Hepatocyte (in vitro differentiated cells): ENCODE results near the gene LARP4B. TPM values are rescaled to one million over a fixed set of nuclear protein-coding genes. Genes with fewer than 3 reads are reported as not detected.

Source experiments
- DNase-seq: peaks from one replicate; pipeline ENCODE4 v3.0.0-alpha.2; 2016; ENCODE audit warnings: low spot score
- H2AFZ ChIP-seq: fragments of 200-600 bp; sonication (generic); 2 replicates; pipeline ENCODE4 v1.6.0; 2016; ENCODE audit warnings: antibody characterized with exemption, mild to moderate bottlenecking
- H3K27ac ChIP-seq: fragments of 200-600 bp; sonication (generic); 2 replicates; pipeline ENCODE4 v1.5.1; 2016; ENCODE audit warnings: mild to moderate bottlenecking
- H3K27me3 ChIP-seq: fragments of 200-600 bp; sonication (generic); 2 replicates; pipeline ENCODE4 v1.6.1; 2016
- H3K36me3 ChIP-seq: fragments of 200-600 bp; sonication (generic); replicated peaks from 2 replicates; pipeline ENCODE4 v1.5.1; 2016; ENCODE audit warnings: low read depth; ENCODE audit not compliant: insufficient read depth
- H3K4me1 ChIP-seq: fragments of 200-600 bp; sonication (generic); 2 replicates; pipeline ENCODE4 v1.5.1; 2016; ENCODE audit warnings: mild to moderate bottlenecking, moderate library complexity; ENCODE audit not compliant: insufficient read depth
- H3K4me2 ChIP-seq: fragments of 200-600 bp; sonication (generic); 2 replicates; pipeline ENCODE4 v1.6.0; 2016
- H3K4me3 ChIP-seq: fragments of 200-600 bp; sonication (generic); 2 replicates; pipeline ENCODE4 v1.5.1; 2016; ENCODE audit warnings: mild to moderate bottlenecking
- H3K79me2 ChIP-seq: fragments of 200-600 bp; sonication (generic); 2 replicates; pipeline ENCODE4 v1.6.0; 2017; ENCODE audit warnings: mild to moderate bottlenecking
- H3K9me2 ChIP-seq: fragments of 200-600 bp; sonication (generic); replicated peaks from 2 replicates; pipeline ENCODE4 v1.6.0; 2017; ENCODE audit warnings: mild to moderate bottlenecking; ENCODE audit not compliant: insufficient read depth
- H3K9me3 ChIP-seq: fragments of 200-600 bp; sonication (generic); 2 replicates; pipeline ENCODE4 v1.5.1; 2016; ENCODE audit warnings: low read depth, mild to moderate bottlenecking
- H4K20me1 ChIP-seq: fragments of 200-600 bp; sonication (generic); 2 replicates; pipeline ENCODE4 v1.6.0; 2016; ENCODE audit warnings: mild to moderate bottlenecking; ENCODE audit not compliant: insufficient read depth, poor library complexity, severe bottlenecking
- EZH2 ChIP-seq: fragments of 200-600 bp; sonication (generic); IDR thresholded peaks from 2 replicates; pipeline ENCODE4 v1.6.1; 2016; ENCODE audit warnings: antibody characterized with exemption, mild to moderate bottlenecking, borderline replicate concordance
- EZH2phosphoT487 ChIP-seq: fragments of 200-600 bp; sonication (generic); IDR thresholded peaks from one replicate; pipeline ENCODE4 v1.6.1; 2018; ENCODE audit warnings: antibody characterized with exemption, mild to moderate bottlenecking, low read depth, moderate library complexity; ENCODE audit not compliant: unreplicated experiment, severe bottlenecking
- WGBS: methylation state at CpG from one replicate; pipeline ENCODE4 v1.1.6; 2016; ENCODE audit warnings: low lambda C conversion rate; ENCODE audit errors: missing lambda C conversion rate; 5-methylcytosine and 5-hydroxymethylcytosine counted together
- polyA plus RNA-seq: library from polyadenylated mRNA; unstranded; fragments of >200 nt; fragmentation: Nextera tagmentation; extraction: Ambion mirVana; gene quantifications from 2 replicates; pipeline ENCODE4 v1.2.1, GENCODE V29; 2016
- total RNA-seq: library from RNA; depleted of rRNA; stranded (reverse); fragments of >200 nt; gene quantifications from 2 replicates; pipeline ENCODE4 v1.2.3, GENCODE V29; 2014
- TF ChIP-seq, protein P1 (sequence below): fragments of 200-600 bp; sonication (generic); IDR thresholded peaks from 2 replicates; pipeline ENCODE4 v1.5.1; 2016; ENCODE audit warnings: antibody characterized with exemption, mild to moderate bottlenecking; ENCODE audit not compliant: poor library complexity

LARP4B gene
- total and polyA plus RNA-seq, 2 experiments from 2014 or later, result 28.4 to 43.4 TPM

DNA sequence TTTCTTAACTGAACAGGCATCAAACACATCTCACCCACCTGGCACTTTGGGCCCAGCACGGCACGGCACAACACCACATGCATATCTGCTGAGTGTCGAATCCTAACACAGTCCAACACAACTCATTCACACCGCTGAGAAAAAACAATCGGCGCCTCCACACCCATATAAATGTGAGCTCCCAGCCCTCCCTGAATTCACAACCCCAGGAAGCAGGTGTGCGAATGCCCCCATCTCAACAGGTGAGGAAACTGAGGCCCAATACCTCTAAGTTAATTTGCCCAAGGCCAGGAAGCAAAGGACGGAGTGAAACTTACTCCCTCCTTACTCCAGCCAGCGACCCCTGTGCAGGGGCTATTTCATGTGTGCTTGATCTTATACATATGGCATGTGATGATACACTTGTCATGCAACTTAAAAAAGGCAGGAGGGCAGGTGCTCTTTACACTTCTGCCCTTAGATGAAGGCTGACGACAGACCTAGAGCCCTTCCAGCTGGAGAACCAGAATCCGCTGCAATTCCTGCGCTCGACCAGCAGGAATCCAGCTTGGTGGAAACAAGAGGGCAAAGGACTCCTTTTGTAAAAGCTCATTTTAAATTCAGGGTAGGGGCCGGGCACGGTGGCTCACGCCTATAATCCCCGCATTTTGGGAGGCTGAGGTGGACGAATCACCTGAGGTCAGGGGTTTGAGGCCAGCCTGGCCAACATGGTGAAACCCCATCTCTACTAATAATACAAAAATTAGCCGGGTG is 116.0 kb downstream of the LARP4B start:
- TF ChIP-seq EZH2phosphoT487 (no peak), EZH2 (no peak)
- TF ChIP-seq, protein P1, sequence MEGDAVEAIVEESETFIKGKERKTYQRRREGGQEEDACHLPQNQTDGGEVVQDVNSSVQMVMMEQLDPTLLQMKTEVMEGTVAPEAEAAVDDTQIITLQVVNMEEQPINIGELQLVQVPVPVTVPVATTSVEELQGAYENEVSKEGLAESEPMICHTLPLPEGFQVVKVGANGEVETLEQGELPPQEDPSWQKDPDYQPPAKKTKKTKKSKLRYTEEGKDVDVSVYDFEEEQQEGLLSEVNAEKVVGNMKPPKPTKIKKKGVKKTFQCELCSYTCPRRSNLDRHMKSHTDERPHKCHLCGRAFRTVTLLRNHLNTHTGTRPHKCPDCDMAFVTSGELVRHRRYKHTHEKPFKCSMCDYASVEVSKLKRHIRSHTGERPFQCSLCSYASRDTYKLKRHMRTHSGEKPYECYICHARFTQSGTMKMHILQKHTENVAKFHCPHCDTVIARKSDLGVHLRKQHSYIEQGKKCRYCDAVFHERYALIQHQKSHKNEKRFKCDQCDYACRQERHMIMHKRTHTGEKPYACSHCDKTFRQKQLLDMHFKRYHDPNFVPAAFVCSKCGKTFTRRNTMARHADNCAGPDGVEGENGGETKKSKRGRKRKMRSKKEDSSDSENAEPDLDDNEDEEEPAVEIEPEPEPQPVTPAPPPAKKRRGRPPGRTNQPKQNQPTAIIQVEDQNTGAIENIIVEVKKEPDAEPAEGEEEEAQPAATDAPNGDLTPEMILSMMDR, result peak; percentile 3
- no peaks in the 10 kb centered on the region for H3K9me3 ChIP-seq
- H3K4me3 ChIP-seq, result no peak overlapping the region
- WGBS, result 98% methylated on average over 19 of the region's 19 CpGs
- no peaks in the 10 kb centered on the region for H3K27me3 ChIP-seq
- H3K4me2 ChIP-seq, result no peak overlapping the region
- no peaks in the 10 kb centered on the region for H3K36me3 ChIP-seq
- H3K79me2 ChIP-seq, result no peaks in the 10 kb centered on the region
- H3K9me2 ChIP-seq, result no peaks in the 10 kb centered on the region
- no peaks in the 10 kb centered on the region for H3K4me1 ChIP-seq
- DNase-seq, result no peak
- H2AFZ ChIP-seq, result no peak overlapping the region
- no peak overlapping the region for H3K27ac ChIP-seq
- no peaks in the 10 kb centered on the region for H4K20me1 ChIP-seq

DNA sequence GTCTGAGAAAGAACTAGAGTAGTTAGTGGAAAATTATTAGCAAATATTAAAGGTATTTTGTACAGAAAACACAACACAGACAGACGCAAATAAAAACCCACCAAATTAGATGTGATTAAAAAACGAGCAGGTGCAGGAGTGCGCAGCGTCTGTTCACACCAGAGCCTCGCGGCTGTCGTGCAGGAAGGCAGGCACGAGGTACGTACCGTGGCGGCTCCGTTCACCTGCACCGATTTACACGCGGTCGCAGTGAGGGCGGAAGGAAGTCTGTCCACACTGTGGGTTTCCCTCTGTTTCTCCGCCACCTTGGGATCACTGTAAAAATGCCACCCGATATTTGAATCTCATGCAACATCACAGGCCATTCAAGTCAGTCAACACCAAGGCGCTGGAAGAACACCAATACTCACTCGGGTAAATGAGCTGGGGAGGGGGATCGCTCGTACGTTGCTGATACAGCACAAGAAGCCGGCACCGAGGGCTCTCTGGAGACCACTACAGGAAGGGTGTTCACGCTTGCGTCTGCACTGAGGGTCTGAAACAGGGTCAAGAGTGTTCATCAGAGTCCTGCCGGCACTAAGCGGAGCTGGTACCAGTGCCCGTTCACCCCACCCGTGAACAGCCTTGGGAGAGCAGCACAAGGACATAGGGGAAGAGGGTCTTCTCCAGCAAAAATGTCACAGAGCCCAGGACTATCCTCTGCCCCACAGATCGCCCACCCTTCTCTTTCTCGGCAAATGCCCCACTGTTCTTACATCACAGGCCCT is 116.8 kb downstream of the LARP4B start:
- Histone ChIP-seq H3K4me3 (no peak overlapping the region), H3K9me3 (no peaks in the 10 kb centered on the region), H4K20me1 (no peaks in the 10 kb centered on the region), H3K79me2 (no peaks in the 10 kb centered on the region), H2AFZ (no peak overlapping the region), H3K9me2 (no peaks in the 10 kb centered on the region), H3K4me1 (no peaks in the 10 kb centered on the region), H3K27ac (no peak overlapping the region), H3K36me3 (no peaks in the 10 kb centered on the region), H3K4me2 (no peak overlapping the region), H3K27me3 (no peaks in the 10 kb centered on the region)
- no peak for TF ChIP-seq EZH2
- TF ChIP-seq EZH2phosphoT487, result no peak
- TF ChIP-seq, protein P1, result no peak
- DNase-seq, result no peak
- 99% methylated on average over 34 of the region's 34 CpGs for WGBS

DNA sequence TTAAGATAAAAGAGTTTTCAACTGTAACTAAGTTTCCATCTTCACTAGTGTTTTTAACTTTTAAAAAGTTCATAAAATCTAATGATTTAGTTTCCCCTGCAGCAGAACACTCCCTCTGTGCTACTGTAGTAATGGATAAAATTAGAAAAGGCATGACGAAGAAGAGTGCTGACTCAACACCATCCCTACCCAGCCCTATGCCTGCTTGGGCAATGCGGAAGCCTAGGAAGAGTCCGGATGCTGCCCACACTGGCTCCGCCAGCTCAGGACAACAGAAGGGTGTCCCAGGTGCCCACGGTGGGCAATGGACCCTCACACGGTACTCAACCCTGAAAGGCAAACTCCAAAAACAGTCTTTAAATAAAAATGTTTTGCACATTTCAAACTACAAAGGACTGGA is 118.2 kb downstream of the LARP4B start:
- H4K20me1 ChIP-seq, result no peaks in the 10 kb centered on the region
- 96% methylated on average over 6 of the region's 6 CpGs for WGBS

More for the DNA sequence above, 118.2 kb downstream of the LARP4B start:
- TF ChIP-seq EZH2, result no peak
- TF ChIP-seq, protein P1, result no peak
- no peak for TF ChIP-seq EZH2phosphoT487
- no peak overlapping the region for H2AFZ ChIP-seq
- H3K9me2 ChIP-seq, result no peaks in the 10 kb centered on the region
- no peaks in the 10 kb centered on the region for H3K27me3 ChIP-seq
- H3K27ac ChIP-seq, result no peak overlapping the region
- no peak overlapping the region for H3K4me2 ChIP-seq
- no peaks in the 10 kb centered on the region for H3K36me3 ChIP-seq
- H3K79me2 ChIP-seq, result no peaks in the 10 kb centered on the region
- H3K9me3 ChIP-seq, result no peaks in the 10 kb centered on the region
- no peak overlapping the region for H3K4me3 ChIP-seq
- H3K4me1 ChIP-seq, result no peaks in the 10 kb centered on the region
- no peak for DNase-seq
